DOHH2 (cell line): Measurements from ENCODE around the gene RFLNA.

Experiments used
- H3F3A ChIP-seq: fragments of 200-600 bp; sonication (generic), shearing (Covaris generic); 2 replicates; pipeline ENCODE4 v1.6.0; 2016; ENCODE audit warnings: antibody characterized with exemption, mild to moderate bottlenecking; ENCODE audit not compliant: control insufficient read depth, insufficient read depth
- H3K27ac ChIP-seq: fragments of 200-600 bp; sonication (generic); 2 replicates; pipeline ENCODE4 v1.5.1; 2014; ENCODE audit warnings: low read depth, mild to moderate bottlenecking, low read length, moderate library complexity
- H3K27me3 ChIP-seq: fragments of 200-600 bp; sonication (generic); 2 replicates; pipeline ENCODE4 v1.6.1; 2014; ENCODE audit warnings: mild to moderate bottlenecking, low read length, mixed read lengths; ENCODE audit not compliant: control insufficient read depth
- H3K36me3 ChIP-seq: fragments of 200-600 bp; sonication (generic); 2 replicates; pipeline ENCODE4 v1.6.1; 2014; ENCODE audit warnings: mild to moderate bottlenecking, low read length, moderate library complexity, mixed read lengths; ENCODE audit not compliant: control insufficient read depth
- H3K4me1 ChIP-seq: fragments of 200-600 bp; sonication (generic); 2 replicates; pipeline ENCODE4 v1.6.1; 2014; ENCODE audit warnings: mild to moderate bottlenecking, low read length, mixed read lengths; ENCODE audit not compliant: control insufficient read depth
- H3K4me2 ChIP-seq: fragments of 200-600 bp; sonication (generic); 2 replicates; pipeline ENCODE4 v1.6.0; 2014; ENCODE audit warnings: mild to moderate bottlenecking, low read length, moderate library complexity
- H3K4me3 ChIP-seq: fragments of 200-600 bp; sonication (generic); 2 replicates; pipeline ENCODE4 v1.5.1; 2014; ENCODE audit warnings: mild to moderate bottlenecking, low read length, mixed read lengths
- H3K79me2 ChIP-seq: fragments of 200-600 bp; sonication (generic); 2 replicates; pipeline ENCODE4 v1.6.1; 2014; ENCODE audit warnings: mild to moderate bottlenecking, low read length, mixed read lengths; ENCODE audit not compliant: control insufficient read depth
- H3K9me2 ChIP-seq: fragments of 200-600 bp; sonication (generic); replicated peaks from 2 replicates; pipeline ENCODE4 v1.6.1; 2014; ENCODE audit warnings: mild to moderate bottlenecking, low read length, mixed read lengths; ENCODE audit not compliant: control insufficient read depth
- H3K9me3 ChIP-seq: fragments of 200-600 bp; sonication (generic); 2 replicates; pipeline ENCODE4 v1.6.1; 2014; ENCODE audit warnings: antibody characterized with exemption, low read length, mixed read lengths; ENCODE audit not compliant: control insufficient read depth, insufficient read depth
- H4K20me1 ChIP-seq: fragments of 200-600 bp; sonication (generic); 2 replicates; pipeline ENCODE4 v1.6.0; 2014; ENCODE audit warnings: low read depth, mild to moderate bottlenecking, antibody characterized with exemption, low read length, moderate library complexity; ENCODE audit not compliant: control insufficient read depth, insufficient read depth
- CTCF ChIP-seq: fragments of 200-600 bp; sonication (generic); IDR thresholded peaks from one replicate; pipeline ENCODE4 v1.5.1; 2014; ENCODE audit warnings: antibody characterized with exemption, mild to moderate bottlenecking, low read depth, low read length; ENCODE audit not compliant: poor library complexity, severe bottlenecking
- EZH2phosphoT487 ChIP-seq: fragments of 200-600 bp; sonication (generic); IDR thresholded peaks from 2 replicates; pipeline ENCODE4 v1.6.1; 2017; ENCODE audit warnings: borderline replicate concordance, mild to moderate bottlenecking, antibody characterized with exemption, low read length, moderate library complexity, mixed read lengths

Gene RFLNA

GRCh38 chr12:124334976-124335375 is 40.1 kb downstream of the RFLNA start:
- Histone ChIP-seq H3K27me3 (no peaks in the 10 kb centered on the region), H3K79me2 (no peaks in the 10 kb centered on the region), H3K9me3 (no peaks in the 10 kb centered on the region), H3K27ac (no peak overlapping the region), H3K4me2 (no peak overlapping the region), H3K36me3 (peaks cover 26% of the 10 kb centered on the region), H3K9me2 (no peaks in the 10 kb centered on the region), H3F3A (no peaks in the 10 kb centered on the region), H4K20me1 (no peaks in the 10 kb centered on the region), H3K4me1 (no peaks in the 10 kb centered on the region), H3K4me3 (no peak overlapping the region)
- no peak for TF ChIP-seq CTCF
- no peak for TF ChIP-seq EZH2phosphoT487

GRCh38 chr12:124335426-124336183 is 40.7 kb downstream of the RFLNA start:
- Histone ChIP-seq H3K9me3 (no peaks in the 10 kb centered on the region), H3K9me2 (no peaks in the 10 kb centered on the region), H3K79me2 (no peaks in the 10 kb centered on the region), H4K20me1 (no peaks in the 10 kb centered on the region), H3K27me3 (no peaks in the 10 kb centered on the region), H3K4me2 (no peak overlapping the region), H3K36me3 (peaks cover 22% of the 10 kb centered on the region), H3K4me3 (no peak overlapping the region), H3K4me1 (no peaks in the 10 kb centered on the region), H3F3A (no peaks in the 10 kb centered on the region), H3K27ac (no peak overlapping the region)
- TF ChIP-seq EZH2phosphoT487 (no peak), CTCF (no peak)

- Histone ChIP-seq H3K9me2 (no peaks in the 10 kb centered on the region), H3K4me2 (no peak overlapping the region), H3K36me3 (peaks cover 22% of the 10 kb centered on the region), H3K4me3 (no peak overlapping the region), H3F3A (no peaks in the 10 kb centered on the region), H3K79me2 (no peaks in the 10 kb centered on the region), H3K9me3 (no peaks in the 10 kb centered on the region), H4K20me1 (no peaks in the 10 kb centered on the region), H3K4me1 (no peaks in the 10 kb centered on the region), H3K27me3 (no peaks in the 10 kb centered on the region), H3K27ac (no peak overlapping the region)
- TF ChIP-seq CTCF (no peak), EZH2phosphoT487 (no peak)
Observed at GRCh38 chr12:124336184-124336437, 41.2 kb downstream of the RFLNA start.
